ENCODE measurements around the gene DNASE1. TPM values are rescaled to one million over a fixed set of nuclear protein-coding genes. Genes with fewer than 3 reads are reported as not detected.

DNASE1 gene
- 13.3 TPM for polyA plus RNA-seq (2013, experiment 1 of 2)
- polyA plus RNA-seq (2013, experiment 2 of 2) = 13.3 TPM

GRCh38 chr16:3654249-3654991, at the start of gene DNASE1:
DNASE1 (plus strand) TSS chr16:3654691; CDS start chr16:3655374, 683 bp downstream.
- Histone ChIP-seq H3K9me3 (replicated peaks in 1 of 2; ENCODE audit: control insufficient read depth in 2 of 2, insufficient read depth in 1 of 2, low read depth in 1 of 2, low read length in 2 of 2) (no peaks in the 10 kb centered on the region), H3K27ac (replicated peaks; ENCODE audit: low read length) (no peak within 1 kb of the TSS), H4K8ac (ENCODE audit: low read depth, low read length) (peak within 1 kb of the TSS; percentile 49), H2AFZ (ENCODE audit: low read length) (no peak within 1 kb of the TSS), H2BK120ac (ENCODE audit: low read depth, low read length) (no peak within 1 kb of the TSS), H3K4ac (ENCODE audit: low read length) (no peak within 1 kb of the TSS), H2AK5ac (ENCODE audit: low read depth, low read length) (no peak within 1 kb of the TSS), H3K79me1 (ENCODE audit: low read depth, low read length) (peaks cover 1% of the 10 kb centered on the region), H2BK5ac (ENCODE audit: low read length) (no peak within 1 kb of the TSS), H3K4me1 (ENCODE audit: control insufficient read depth in 2 of 2, insufficient read depth in 1 of 2, low read depth in 1 of 2, low read length in 2 of 2) (peaks cover 0 to 1% of the 10 kb centered on the region in 2 donors), H2BK12ac (ENCODE audit: low read length) (no peak within 1 kb of the TSS), H3K14ac (ENCODE audit: low read length) (no peak within 1 kb of the TSS), H2BK15ac (ENCODE audit: low read length) (no peak within 1 kb of the TSS), H3K27me3 (ENCODE audit: control insufficient read depth in 3 of 3, insufficient read depth in 3 of 3, low read depth in 1 of 3, low read length in 3 of 3) (no peaks in the 10 kb centered on the region), H3K36me3 (replicated peaks in 1 of 2; ENCODE audit: control insufficient read depth in 2 of 2, insufficient read depth in 2 of 2, low read length in 2 of 2) (peaks cover 36 to 86% of the 10 kb centered on the region in 2 donors), H3K18ac (ENCODE audit: low read length) (peak within 1 kb of the TSS; percentile 9), H3K23ac (ENCODE audit: low read depth, low read length, poor library complexity) (peak within 1 kb of the TSS; percentile 12), H3K9ac (ENCODE audit: low read depth, low read length, poor library complexity) (peak within 1 kb of the TSS; percentile 52), H4K91ac (ENCODE audit: low read depth, low read length, poor library complexity) (no peak within 1 kb of the TSS), H3K4me2 (ENCODE audit: insufficient read depth, low read length, poor library complexity, severe bottlenecking) (no peak within 1 kb of the TSS), H3K4me3 (ENCODE audit: low read length in 2 of 2) (peak within 1 kb of the TSS in 1 of 2 donors; percentile 38)
- DNase-seq (ENCODE audit: low spot score) = peak; percentile 51
- WGBS, 2 donors (ENCODE audit: extremely low coverage in 2 of 2, insufficient read length in 2 of 2, insufficient replicate concordance in 1 of 2) = no CpG with 5 or more reads among the region's 14 CpGs

GRCh38 chr16:3606441-3606840, 48.0 kb upstream of the DNASE1 start:
- whole genome bisulfite sequencing, 2 donors (ENCODE audit: extremely low coverage in 2 of 2, insufficient read length in 2 of 2, insufficient replicate concordance in 1 of 2) = no CpG with 5 or more reads among the region's 11 CpGs

GRCh38 chr16:3607161-3607560, 47.3 kb upstream of the DNASE1 start:
- Histone ChIP-seq H3K4ac (ENCODE audit: low read length) (no peak overlapping the region), H2AFZ (ENCODE audit: low read length) (no peak overlapping the region), H3K4me1 (ENCODE audit: control insufficient read depth in 2 of 2, insufficient read depth in 1 of 2, low read depth in 1 of 2, low read length in 2 of 2) (peaks cover 5 to 6% of the 10 kb centered on the region in 2 donors), H2BK15ac (ENCODE audit: low read length) (no peak overlapping the region), H3K79me1 (ENCODE audit: low read depth, low read length) (peaks cover 6% of the 10 kb centered on the region), H4K91ac (ENCODE audit: low read depth, low read length, poor library complexity) (no peak overlapping the region), H3K4me3 (ENCODE audit: low read length in 2 of 2) (no peak overlapping the region), H2BK12ac (ENCODE audit: low read length) (no peak overlapping the region), H3K4me2 (ENCODE audit: insufficient read depth, low read length, poor library complexity, severe bottlenecking) (no peak overlapping the region), H3K18ac (ENCODE audit: low read length) (no peak overlapping the region), H3K27ac (replicated peaks; ENCODE audit: low read length) (no peak overlapping the region), H3K14ac (ENCODE audit: low read length) (no peak overlapping the region), H2BK5ac (ENCODE audit: low read length) (no peak overlapping the region), H3K27me3 (ENCODE audit: control insufficient read depth in 3 of 3, insufficient read depth in 3 of 3, low read depth in 1 of 3, low read length in 3 of 3) (no peaks in the 10 kb centered on the region), H3K23ac (ENCODE audit: low read depth, low read length, poor library complexity) (no peak overlapping the region), H2AK5ac (ENCODE audit: low read depth, low read length) (no peak overlapping the region), H3K36me3 (replicated peaks in 1 of 2; ENCODE audit: control insufficient read depth in 2 of 2, insufficient read depth in 2 of 2, low read length in 2 of 2) (peaks cover 12 to 54% of the 10 kb centered on the region in 2 donors), H3K9ac (ENCODE audit: low read depth, low read length, poor library complexity) (no peak overlapping the region), H4K8ac (ENCODE audit: low read depth, low read length) (no peak overlapping the region), H2BK120ac (ENCODE audit: low read depth, low read length) (no peak overlapping the region), H3K9me3 (replicated peaks in 1 of 2; ENCODE audit: control insufficient read depth in 2 of 2, insufficient read depth in 1 of 2, low read depth in 1 of 2, low read length in 2 of 2) (peaks cover 0 to under 1% of the 10 kb centered on the region in 2 donors)
- no CpG with 5 or more reads among the region's 7 CpGs for WGBS, 2 donors (ENCODE audit: extremely low coverage in 2 of 2, insufficient read length in 2 of 2, insufficient replicate concordance in 1 of 2)
- no peak for DNase-seq (ENCODE audit: low spot score)

More at GRCh38 chr16:3606441-3606840, 48.0 kb upstream of the DNASE1 start:
- H3K18ac ChIP-seq (ENCODE audit: low read length) = no peak overlapping the region
- H3K4me3 ChIP-seq (ENCODE audit: low read length in 2 of 2) = no peak overlapping the region
- H3K9me3 ChIP-seq (replicated peaks in 1 of 2; ENCODE audit: control insufficient read depth in 2 of 2, insufficient read depth in 1 of 2, low read depth in 1 of 2, low read length in 2 of 2) = peaks cover 2 to 4% of the 10 kb centered on the region in 2 donors
- peaks cover 20 to 61% of the 10 kb centered on the region in 2 donors for H3K36me3 ChIP-seq (replicated peaks in 1 of 2; ENCODE audit: control insufficient read depth in 2 of 2, insufficient read depth in 2 of 2, low read length in 2 of 2)
- H3K14ac ChIP-seq (ENCODE audit: low read length) = no peak overlapping the region
- no peak overlapping the region for H2BK120ac ChIP-seq (ENCODE audit: low read depth, low read length)
- no peaks in the 10 kb centered on the region for H3K27me3 ChIP-seq (ENCODE audit: control insufficient read depth in 3 of 3, insufficient read depth in 3 of 3, low read depth in 1 of 3, low read length in 3 of 3)
- peaks cover 5 to 6% of the 10 kb centered on the region in 2 donors for H3K4me1 ChIP-seq (ENCODE audit: control insufficient read depth in 2 of 2, insufficient read depth in 1 of 2, low read depth in 1 of 2, low read length in 2 of 2)
- H3K79me1 ChIP-seq (ENCODE audit: low read depth, low read length) = peaks cover 2% of the 10 kb centered on the region
- DNase-seq (ENCODE audit: low spot score) = no peak
- no peak overlapping the region for H3K4me2 ChIP-seq (ENCODE audit: insufficient read depth, low read length, poor library complexity, severe bottlenecking)
- no peak overlapping the region for H2AFZ ChIP-seq (ENCODE audit: low read length)
- no peak overlapping the region for H3K23ac ChIP-seq (ENCODE audit: low read depth, low read length, poor library complexity)
- H3K4ac ChIP-seq (ENCODE audit: low read length) = no peak overlapping the region
- H2AK5ac ChIP-seq (ENCODE audit: low read depth, low read length) = no peak overlapping the region
- no peak overlapping the region for H2BK15ac ChIP-seq (ENCODE audit: low read length)
- no peak overlapping the region for H4K91ac ChIP-seq (ENCODE audit: low read depth, low read length, poor library complexity)
- H2BK5ac ChIP-seq (ENCODE audit: low read length) = no peak overlapping the region
- no peak overlapping the region for H3K9ac ChIP-seq (ENCODE audit: low read depth, low read length, poor library complexity)
- H3K27ac ChIP-seq (replicated peaks; ENCODE audit: low read length) = no peak overlapping the region
- no peak overlapping the region for H4K8ac ChIP-seq (ENCODE audit: low read depth, low read length)
- no peak overlapping the region for H2BK12ac ChIP-seq (ENCODE audit: low read length)

GRCh38 chr16:3607634-3608033, 46.9 kb upstream of the DNASE1 start:
- Histone ChIP-seq H3K18ac (ENCODE audit: low read length) (no peak overlapping the region), H3K14ac (ENCODE audit: low read length) (no peak overlapping the region), H3K27ac (replicated peaks; ENCODE audit: low read length) (no peak overlapping the region), H4K91ac (ENCODE audit: low read depth, low read length, poor library complexity) (no peak overlapping the region), H4K8ac (ENCODE audit: low read depth, low read length) (no peak overlapping the region), H3K27me3 (ENCODE audit: control insufficient read depth in 3 of 3, insufficient read depth in 3 of 3, low read depth in 1 of 3, low read length in 3 of 3) (no peaks in the 10 kb centered on the region), H3K23ac (ENCODE audit: low read depth, low read length, poor library complexity) (no peak overlapping the region), H3K9ac (ENCODE audit: low read depth, low read length, poor library complexity) (no peak overlapping the region), H2BK12ac (ENCODE audit: low read length) (no peak overlapping the region), H3K79me1 (ENCODE audit: low read depth, low read length) (peaks cover 6% of the 10 kb centered on the region), H3K4me1 (ENCODE audit: control insufficient read depth in 2 of 2, insufficient read depth in 1 of 2, low read depth in 1 of 2, low read length in 2 of 2) (peaks cover 5 to 6% of the 10 kb centered on the region in 2 donors), H2BK120ac (ENCODE audit: low read depth, low read length) (no peak overlapping the region), H3K9me3 (replicated peaks in 1 of 2; ENCODE audit: control insufficient read depth in 2 of 2, insufficient read depth in 1 of 2, low read depth in 1 of 2, low read length in 2 of 2) (no peaks in the 10 kb centered on the region), H2BK5ac (ENCODE audit: low read length) (no peak overlapping the region), H2BK15ac (ENCODE audit: low read length) (no peak overlapping the region), H3K4me3 (ENCODE audit: low read length in 2 of 2) (no peak overlapping the region), H2AK5ac (ENCODE audit: low read depth, low read length) (no peak overlapping the region), H3K4ac (ENCODE audit: low read length) (no peak overlapping the region), H3K4me2 (ENCODE audit: insufficient read depth, low read length, poor library complexity, severe bottlenecking) (no peak overlapping the region), H2AFZ (ENCODE audit: low read length) (no peak overlapping the region), H3K36me3 (replicated peaks in 1 of 2; ENCODE audit: control insufficient read depth in 2 of 2, insufficient read depth in 2 of 2, low read length in 2 of 2) (peaks cover 8 to 49% of the 10 kb centered on the region in 2 donors)
- no CpG with 5 or more reads among the region's 2 CpGs for WGBS, 2 donors (ENCODE audit: extremely low coverage in 2 of 2, insufficient read length in 2 of 2, insufficient replicate concordance in 1 of 2)
- DNase-seq (ENCODE audit: low spot score) = no peak
